ENCODE results near the gene TUBB4B.

TUBB4B gene

DNA sequence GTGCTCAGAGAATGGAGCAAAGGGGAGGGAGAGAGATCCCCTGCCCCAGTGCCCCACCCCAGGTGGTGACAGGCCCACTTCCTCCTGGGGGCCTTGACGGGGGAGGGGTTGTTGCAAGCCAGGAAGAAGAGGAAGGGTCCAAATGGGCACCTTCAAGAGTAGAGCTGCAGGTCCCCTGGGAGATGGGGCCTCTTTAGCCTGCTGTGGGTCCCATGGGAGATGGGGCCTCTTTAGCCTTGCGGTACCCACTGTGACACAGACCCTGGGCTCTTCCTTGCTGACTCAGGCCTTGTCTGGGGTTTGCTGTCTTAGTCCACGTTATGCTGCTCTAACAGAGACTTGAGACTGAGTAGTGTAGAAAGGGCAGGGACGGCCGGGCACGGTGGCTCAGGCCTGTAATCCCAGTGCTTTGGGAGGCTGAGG lies 26.9 kb downstream of the TUBB4B start:
- DNase-seq (ENCODE audit: extremely low read depth in 1 of 2, low read depth in 1 of 2), result no peak

DNA sequence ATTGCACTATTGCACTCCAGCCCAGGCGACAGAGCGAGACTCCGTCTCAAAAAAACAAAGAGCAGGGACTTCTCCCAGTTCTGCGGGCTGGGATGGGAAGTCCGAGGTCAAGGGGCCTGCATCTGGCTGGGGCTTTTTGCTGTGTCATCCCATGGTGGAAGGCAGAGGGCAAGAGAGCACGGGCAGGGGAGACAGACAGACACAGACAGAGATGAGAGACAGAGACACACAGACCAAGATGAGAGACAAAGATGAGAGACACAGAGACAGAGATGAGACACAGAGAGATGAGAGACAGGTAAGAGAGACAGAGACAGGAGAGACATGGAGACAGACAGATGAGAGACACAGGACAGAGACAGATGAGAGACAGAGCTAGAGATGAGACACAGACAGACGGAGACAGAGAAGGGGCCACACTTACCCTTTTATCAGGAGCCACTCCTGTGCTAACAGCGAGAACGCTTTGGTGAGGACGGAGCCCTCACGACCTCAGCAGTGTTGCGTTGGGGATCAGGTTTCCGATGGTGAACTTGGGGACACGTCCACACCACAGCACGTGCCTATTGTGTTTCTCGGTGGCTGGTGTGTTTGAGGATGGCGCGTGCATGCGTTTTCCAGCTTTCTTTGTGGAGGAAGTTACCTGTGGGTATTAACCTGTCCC lies 27.6 kb downstream of the TUBB4B start:
- no peak for DNase-seq (ENCODE audit: extremely low read depth in 1 of 2, low read depth in 1 of 2)

DNA sequence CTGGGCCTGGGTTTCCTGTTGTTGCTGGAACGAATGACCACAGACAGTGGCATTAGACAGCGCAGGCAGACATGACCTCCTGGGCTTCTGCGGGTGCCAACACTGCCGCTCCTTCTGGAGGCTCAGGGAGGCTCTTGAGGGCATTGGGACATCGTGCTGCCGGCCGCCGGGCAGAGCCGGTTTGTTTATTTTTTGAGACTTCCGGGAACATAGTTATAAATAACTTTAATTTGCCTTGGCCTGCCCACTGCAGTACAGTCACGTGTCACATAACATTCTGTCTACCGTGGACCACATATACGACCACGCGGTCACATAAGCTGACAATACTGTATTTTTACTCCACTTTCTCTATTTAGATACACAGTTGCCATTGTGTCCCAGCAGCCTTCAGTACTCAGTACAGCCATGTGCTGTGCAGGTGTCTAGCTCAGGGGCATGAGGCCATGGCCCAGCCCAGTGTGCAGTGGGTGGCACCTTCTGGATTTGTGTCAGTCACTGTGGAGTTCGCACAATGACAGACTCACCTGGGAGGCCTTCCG lies 28.2 kb downstream of the TUBB4B start:
- no peak for DNase-seq (ENCODE audit: extremely low read depth in 1 of 2, low read depth in 1 of 2)

DNA sequence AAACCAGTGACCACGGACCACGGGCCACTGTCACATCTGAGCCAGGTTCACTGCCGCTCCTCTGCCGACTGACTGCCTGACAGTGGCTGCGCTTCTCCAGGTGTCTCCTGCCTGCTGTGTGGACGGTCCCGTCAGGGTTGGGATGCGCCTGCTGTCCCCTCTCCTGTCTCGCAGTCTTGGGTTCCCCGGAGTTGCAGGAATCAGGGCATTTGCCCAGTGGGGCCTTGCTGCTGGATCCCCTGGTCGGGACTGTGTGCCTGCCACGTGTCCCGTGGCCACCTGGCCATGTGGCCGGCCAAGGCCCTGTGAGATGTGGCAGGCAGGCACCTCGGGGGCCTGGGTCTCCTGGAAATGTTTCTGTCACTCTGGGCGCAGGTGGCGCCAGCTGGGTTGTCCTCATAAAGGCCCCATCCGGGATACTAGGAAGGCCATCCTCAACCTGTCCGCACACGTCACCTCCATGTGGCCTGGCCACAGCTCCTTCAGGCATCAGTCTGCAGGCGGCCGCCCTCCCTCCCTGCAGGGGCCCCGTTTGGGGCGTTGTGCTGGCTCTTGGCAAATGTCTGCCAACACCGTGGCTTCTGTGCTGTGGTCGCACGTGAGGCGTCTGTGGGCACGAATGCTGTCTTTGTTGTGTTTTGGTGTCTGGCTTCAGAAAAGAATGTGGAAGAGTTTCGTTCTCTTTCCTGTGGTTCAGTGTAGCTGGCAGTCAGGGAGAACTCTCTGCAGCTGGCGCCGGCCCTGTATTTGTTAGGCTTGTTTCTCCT lies 30.0 kb downstream of the TUBB4B start:
- no peak for DNase-seq (ENCODE audit: extremely low read depth in 1 of 2, low read depth in 1 of 2)

DNA sequence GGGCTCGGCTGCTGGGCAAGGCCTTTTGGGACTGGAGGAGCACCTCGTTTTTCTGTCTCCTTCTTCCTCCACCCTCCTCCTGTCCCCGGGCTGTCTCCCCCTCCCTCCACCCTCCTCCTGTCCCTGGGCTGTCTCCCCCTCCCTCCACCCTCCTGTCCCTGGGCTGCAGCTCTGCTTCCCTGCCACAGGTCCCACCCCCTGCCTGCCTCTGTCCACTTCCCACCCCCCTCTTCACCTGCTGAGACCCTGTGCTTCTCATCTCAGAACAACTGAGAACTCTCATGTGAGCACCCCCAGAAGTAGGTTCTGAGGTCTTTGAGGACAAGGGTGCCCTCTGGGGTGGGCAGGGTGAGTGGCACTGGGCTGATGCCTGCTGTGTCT lies 30.6 kb downstream of the TUBB4B start:
- no peak for DNase-seq (ENCODE audit: extremely low read depth in 1 of 2, low read depth in 1 of 2)

DNA sequence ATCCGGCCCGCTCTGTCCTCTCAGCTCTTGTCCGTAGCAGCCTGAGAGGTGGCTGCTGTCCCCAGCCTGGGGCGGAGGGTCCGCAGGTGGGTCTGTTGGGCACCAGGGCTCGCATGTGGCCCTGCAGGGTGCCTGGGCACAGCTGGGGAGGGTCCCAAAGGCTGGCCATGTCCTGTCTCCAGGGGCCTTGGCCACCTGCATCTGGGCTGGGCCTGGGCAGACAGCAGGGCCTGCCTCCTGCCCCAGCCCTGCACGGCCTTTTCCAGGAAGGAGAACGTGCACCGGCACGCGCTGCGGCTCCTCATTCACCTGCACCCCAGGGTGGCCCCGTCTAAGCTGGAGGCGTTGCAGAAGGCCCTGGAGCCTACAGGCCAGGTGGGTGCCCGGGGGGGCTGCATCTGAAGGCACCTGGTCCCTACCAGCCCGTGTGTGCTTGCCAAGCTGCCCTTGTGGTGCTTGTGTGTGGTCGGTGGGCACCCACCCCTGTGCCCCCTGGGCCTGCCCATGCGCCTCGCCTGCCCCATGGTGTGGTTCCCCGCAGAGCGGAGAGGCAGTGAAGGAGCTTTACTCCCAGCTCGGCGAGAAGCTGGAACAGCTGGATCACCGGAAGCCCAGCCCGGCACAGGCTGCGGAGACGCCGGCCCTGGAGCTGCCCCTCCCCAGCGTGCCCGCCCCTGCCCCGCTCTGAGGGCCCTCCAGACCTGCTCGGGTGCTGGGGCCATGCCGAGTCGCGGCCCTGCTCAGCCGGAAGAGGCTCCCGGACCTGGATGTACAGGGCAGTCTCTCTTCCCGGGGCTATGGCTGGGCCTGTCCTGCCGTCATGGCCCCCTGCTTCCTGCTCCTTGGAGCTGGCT lies 31.4 kb downstream of the TUBB4B start:
- DNase-seq (ENCODE audit: extremely low read depth in 1 of 2, low read depth in 1 of 2), result no peak

DNA sequence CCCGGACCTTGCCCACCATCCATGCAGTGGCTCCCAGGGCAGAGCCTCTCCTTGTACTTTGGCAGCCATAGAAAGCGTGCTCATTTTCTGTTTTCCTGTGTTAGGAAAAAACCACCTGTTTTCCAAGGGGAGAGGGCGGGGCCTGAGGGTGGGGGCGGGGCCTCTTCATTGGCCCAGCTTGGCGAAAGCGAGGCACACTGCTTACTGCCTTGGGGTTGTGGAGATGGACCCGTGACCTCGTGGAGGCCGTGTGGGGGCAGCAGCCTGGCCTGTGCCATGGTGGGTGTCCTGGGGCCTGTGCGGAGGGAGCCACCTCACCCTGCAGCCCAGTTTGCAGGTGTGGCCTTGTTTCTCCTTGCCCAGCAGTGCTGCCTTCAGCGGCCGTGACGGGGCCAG lies 32.0 kb downstream of the TUBB4B start:
- DNase-seq (ENCODE audit: extremely low read depth in 1 of 2, low read depth in 1 of 2), result no peak

DNA sequence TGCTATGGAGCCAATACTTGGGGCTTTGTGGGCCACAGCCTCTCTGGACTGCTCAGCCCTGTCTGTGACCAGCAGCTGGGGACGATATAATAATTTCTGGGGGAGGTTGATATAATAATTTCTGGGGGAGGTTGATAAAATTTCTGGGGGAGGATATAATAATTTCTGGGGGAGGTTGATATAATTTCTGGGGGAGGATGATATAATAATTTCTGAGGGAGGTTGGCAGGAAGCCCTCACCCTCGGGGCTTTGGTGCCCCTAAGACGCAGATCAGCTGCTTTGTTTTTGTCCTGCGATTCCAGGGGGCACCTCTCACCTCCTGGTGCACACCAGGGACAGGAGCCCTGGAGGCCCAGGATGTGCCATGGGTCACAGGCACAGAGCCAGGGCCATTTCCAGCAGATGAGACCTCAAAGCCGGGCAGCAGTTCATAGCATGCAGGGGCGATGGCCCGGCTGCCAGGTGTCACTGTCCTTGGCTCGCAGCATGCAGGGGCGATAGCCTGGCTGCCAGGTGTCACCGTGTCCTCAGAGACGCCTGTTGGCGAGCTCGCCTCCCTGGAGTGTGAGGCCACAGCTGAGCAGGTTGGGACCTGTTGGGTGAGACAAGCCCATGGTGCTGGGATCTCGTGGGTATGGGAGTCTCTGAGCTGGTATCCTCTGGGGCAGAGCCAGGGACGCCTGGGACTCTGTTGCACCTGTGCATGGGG lies 32.7 kb downstream of the TUBB4B start:
- DNase-seq (ENCODE audit: extremely low read depth in 1 of 2, low read depth in 1 of 2), result no peak

DNA sequence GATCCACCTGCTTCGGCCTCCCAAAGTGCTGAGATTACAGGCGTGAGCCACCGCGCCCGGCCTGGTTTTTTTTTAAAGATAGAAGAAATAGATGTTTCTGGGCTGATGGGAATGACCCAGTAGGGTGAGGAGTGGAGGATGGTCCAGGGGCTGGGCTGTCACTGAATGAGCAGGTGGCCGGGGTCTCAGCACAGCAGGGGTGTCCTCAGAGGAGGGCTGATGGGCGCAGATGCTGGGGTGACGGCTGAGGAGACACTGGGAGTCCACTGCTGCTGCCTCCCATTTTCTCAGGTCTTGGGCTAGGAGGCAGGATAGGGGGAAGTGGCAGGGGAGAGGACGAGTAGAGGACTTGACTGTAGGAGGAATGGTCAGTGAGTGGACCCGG lies 34.1 kb downstream of the TUBB4B start:
- DNase-seq (ENCODE audit: extremely low read depth in 1 of 2, low read depth in 1 of 2), result no peak

DNA sequence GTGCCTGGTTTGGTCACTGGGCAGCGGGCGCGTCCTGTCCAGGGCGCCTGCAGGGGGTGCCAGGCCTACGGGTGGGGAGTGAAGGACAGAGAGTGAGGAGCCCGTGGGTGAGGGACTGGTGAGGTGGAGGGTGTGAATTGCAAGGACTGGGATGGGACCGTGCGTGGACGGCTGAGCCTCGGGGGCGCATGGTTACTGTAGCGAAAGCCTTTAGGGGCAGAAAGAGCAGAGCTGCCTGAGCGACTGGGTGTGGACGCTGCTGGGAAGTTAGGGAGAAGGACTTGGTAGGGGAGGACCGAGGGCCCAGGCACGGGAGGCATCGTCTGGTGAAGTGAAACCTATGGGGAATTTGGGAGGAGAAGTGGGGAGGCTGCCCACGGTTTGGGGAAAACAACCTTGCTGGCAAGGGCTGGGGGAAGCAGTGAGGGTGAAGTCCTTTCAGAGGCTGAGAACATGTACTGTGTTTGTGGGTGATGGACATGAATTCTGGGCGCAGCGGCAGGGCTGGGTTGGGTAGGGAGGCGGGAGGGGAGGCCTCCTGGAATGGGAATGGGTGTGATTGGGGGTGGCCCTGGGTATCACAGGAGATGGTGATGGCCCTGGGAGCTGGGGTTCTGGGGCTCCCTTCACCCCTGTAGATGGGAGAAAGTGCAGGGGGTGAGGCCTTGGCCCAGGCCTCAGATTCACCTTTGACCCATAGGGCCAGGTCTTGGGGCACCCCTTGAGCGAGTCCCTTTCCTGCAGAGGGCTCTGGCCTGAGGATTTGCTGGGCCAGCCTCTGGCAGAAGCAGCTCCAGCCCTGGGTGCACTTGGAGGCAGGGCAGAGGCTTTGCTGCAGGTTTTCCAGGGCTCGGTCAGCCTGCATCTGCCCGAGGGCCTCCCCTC lies 34.7 kb downstream of the TUBB4B start:
- no peak for DNase-seq (ENCODE audit: extremely low read depth in 1 of 2, low read depth in 1 of 2)

DNA sequence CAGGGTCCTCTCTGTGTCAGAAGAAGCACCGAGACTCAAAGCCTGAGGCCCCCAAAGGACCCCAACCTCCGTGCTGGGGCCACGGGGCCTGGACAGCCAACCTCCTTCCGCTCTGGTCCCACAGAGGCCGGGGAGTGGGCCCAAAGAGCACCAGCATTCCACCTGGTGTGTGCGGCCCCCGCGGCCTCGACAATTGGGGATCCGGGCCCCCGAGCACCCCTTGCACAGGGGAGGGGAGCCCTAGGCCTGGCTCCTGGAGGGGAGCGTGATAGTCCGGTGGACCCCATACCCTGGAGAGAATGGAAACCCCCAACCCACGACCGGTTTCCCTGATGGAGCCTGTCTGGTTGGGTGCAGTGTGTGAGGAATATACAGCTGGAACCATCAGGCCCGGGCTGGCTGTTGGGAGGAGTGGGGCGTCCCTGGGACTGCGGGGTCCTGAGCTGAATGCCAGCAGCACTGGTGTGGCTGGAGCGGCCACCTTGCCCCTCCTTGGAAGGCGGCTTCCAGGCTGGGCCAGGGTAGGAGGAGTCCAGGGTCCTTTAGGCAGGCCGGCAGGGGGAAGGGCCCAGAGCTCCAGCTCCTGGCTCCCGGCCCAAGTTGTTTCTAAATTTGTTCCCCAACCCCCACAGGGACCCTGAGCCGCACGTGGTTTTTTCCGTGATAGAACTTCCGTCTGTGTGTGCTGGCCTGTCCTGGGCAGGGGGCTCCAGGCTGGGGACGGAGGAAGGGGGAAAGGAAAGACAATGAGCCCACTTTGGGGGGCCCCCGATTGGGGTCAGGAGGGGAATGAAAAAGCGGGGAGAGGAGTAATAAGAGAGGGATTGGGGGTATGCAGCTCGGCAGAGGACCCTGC lies 35.6 kb downstream of the TUBB4B start:
- no peak for DNase-seq (ENCODE audit: extremely low read depth in 1 of 2, low read depth in 1 of 2)

DNA sequence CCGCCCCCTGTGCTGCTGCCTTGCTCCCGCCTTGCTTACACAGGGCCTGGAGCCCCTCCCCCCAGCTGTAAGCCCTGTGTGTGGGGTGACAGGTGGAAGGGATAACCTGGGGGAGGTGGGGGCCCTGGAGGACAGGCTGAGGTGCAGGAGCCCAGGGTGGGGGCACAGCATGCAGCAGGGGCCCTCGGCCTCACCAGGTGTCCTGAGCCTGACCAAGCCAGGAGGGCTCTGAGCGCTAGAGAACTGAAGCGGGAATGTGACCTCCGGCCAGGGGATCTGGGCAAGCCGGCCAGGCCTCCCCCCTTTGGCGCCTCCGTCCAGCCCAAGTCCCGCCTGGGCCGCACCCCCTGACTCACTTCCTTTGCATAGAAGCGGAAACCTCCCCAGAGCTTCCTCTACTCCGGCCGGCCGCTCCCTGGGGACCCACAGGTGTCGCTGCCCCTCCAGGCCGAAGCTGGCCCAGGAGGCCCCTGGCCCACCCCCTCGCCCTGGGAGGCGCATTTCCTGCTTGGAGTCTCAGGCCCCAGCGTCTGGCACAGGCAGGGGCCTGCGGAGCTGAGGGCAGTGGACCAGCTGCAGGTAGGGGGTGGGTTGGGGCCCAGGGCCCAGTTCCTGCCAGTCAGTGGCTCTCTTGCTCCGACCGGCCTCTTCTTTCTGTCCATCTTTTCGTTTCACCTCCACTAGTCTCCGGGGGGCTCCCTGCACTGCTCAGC lies 36.4 kb downstream of the TUBB4B start, which contains the start of gene TOR4A:
TSS of gene TOR4A (plus strand) at position 398 of the 713 bp plus-strand sequence. CDS start 964 bp downstream, outside the sequence.
- DNase-seq (ENCODE audit: extremely low read depth in 1 of 2, low read depth in 1 of 2), result no peak

DNA sequence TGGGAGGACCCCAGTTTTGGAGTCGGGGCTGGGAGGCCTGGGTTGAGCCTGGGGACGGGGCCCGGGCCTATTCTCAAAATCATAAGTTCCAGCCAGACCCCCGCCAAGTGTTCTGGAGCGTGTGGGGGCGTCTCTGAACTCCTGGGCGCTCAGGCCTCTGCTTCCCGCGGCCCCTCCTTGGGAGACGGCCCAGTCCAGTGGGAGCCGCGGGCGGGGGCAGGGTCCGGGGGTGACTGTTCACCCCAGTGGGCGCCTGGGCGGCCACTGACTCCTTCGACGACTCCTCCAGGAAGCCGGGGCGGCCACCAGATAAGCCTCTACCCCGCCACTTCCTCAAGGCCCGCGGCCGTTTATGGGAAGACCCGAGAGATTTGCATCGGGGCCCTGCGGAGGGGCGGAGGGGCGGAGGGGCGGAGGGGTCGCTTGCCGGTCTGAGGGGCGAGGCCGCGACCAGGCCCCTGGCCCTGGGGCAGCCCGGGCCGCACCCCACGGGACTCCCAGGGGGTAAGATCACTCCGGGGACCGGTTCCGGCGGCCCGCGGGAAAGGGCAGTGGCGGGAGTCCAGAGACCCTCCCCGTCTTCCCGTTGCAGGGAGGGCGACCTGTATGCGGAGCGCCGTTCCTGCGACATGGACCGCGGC lies 37.1 kb downstream of the TUBB4B start:
- no peak for DNase-seq (ENCODE audit: extremely low read depth in 1 of 2, low read depth in 1 of 2)

DNA sequence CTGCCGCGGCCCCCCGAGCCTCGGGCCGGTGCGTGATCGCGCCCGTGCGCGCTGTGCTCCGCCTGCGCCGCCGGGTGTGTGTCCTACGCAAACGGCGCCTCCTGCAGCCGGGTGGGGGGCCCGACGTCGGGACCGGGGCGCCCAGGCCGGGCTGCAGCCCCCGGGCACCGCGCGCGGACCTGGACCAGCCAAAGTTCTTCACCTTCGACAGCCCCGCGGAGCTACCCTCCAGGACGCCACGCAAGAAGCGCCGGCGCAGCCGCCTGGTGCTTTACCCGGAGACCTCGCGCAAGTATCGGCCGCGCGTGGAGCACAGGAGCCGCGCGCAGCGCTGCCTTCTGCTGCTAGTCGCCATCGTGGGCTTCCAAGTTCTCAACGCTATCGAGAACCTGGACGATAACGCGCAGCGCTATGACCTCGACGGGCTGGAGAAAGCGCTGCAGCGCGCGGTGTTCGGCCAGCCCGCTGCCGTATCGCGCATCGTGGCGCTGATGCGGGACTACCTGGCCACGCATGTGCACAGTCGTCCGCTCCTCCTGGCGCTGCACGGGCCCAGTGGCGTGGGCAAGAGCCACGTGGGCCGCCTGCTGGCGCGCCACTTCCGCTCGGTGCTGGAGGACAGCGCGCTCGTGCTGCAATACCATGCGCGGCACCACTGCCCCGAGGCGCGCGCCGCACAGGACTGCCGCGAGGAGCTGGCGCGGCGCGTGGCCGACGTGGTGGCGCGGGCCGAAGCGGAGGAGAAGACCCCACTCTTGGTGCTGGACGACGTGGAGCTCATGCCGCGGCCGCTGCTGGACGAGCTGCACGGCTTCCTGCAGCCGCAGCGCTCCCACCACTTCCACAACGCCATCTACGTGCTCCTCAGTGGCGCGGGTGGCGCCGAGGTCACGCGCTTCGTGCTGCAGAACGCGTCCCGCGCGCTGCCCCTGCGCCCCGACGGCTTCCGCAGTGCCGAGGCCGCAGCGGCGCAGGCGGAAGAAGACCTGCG lies 37.9 kb downstream of the TUBB4B start:
- no peak for DNase-seq (ENCODE audit: extremely low read depth in 1 of 2, low read depth in 1 of 2)

DNA sequence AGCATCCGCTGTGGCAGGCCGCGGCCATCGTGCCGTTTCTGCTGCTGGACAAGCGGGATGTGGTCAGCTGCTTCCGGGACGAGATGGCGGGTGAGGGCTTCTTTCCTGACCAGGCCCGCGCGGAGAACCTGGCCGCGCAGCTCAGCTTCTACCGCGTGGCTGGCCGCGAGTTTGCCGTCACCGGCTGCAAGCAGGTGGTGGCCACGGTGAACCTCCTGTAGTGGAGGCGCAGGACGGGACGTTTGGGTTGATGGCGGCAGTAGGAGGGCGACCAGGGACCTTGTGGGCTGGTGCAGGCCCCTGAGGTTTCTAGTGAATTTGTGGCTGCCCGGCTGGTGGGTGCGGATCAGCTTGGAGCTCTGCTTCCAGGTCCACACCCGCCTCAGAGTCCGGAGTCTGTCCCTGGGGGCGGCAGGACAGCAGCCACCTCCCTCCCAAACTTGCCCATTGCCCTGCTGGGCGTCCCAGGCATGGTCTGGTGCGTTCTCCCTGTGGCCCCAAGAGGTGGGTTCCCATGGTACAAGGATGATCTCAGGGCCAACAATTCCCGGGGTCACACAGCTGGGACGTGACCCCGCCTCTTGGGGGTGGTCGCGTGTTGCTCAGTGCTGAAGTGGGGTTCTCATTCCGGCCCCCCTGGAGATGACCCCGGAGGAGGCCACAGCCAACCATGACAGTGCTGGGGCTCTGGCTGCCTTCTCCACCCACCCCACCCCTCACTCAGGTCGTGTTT lies 38.8 kb downstream of the TUBB4B start:
- DNase-seq (ENCODE audit: extremely low read depth in 1 of 2, low read depth in 1 of 2), result no peak

Data from stimulated activated CD8-positive, alpha-beta memory T cell treated with anti-CD3 and anti-CD28 coated beads, Interleukin-7, amount 100 ng/mL, for 48 hours (primary cell).